ENCODE data around the gene APBA1.

Gene APBA1

DNA sequence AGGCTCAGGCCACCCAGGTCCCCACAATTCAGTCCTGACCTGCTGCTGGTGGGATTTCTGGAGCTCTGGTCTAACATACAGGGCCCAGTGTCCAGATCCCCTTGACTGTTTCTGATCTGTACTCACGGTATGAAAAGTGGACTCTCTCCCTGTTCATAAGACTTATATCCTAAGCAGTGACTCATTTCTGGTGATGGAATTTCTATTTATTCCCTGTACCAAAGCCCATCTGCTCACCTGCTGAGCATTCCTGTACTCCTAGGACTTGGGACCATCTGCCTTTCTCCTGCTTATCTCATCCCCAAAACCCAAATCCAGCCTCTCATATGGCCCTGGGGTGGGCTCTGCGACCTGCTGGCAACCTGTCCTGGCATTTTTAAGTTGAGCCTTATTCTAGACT, 86.6 kb downstream of the APBA1 start:
- in situ Hi-C loops (cut with HindIII; ENCODE audit: low pct_ligation_motif_present, low pct_unique_long_range_greater_than_20kb, low sequenced_read_pairs): no loop called here
- no peak for DNase-seq

DNA sequence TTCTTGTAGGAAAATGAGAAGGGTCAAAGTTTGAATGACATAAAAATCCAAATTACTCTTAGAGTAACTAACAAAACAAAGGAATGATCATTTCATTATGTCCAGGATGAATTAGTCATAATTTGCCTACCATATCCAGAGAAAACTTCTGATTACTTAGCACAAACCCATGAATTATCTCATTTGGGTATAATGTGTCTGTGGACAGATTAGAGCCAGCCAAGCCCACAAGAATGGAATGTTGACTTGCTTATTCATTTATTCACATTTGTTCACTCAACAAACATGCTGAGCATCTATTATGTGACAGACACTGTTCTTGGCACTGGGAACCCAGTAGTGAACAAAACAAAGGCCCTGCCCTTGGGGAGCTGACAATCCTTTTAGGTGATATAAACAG, 87.4 kb downstream of the APBA1 start:
- no peak for DNase-seq
- in situ Hi-C loops (cut with HindIII; ENCODE audit: low pct_ligation_motif_present, low pct_unique_long_range_greater_than_20kb, low sequenced_read_pairs): no loop called here

DNA sequence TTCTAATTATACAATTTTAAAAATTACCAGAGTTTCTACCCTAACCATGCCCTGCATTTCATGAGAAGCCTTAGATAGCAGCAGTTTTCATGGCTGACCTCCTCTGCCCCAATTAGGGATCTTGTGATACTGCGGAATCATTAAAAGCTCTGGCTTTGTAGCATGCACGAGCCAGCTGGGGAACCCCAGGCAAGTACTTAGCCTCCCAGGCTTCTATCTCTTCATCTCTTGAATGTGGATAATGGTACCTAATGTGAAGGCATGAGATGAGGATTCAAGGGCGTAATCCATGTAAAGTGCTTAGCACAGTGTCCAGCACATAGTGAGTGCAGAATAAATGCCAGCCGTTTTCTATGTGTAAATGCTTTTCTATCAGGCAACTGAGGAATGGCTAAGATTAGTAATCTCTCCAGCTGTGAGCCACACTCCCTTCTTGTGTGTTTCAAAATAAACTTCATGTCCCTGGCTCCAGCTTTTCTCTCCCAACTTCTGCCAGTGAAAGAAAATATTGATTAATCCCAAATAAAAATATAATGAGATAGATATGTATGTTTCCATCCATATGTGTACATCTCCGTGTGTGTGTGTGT, 88.4 kb downstream of the APBA1 start:
- in situ Hi-C loops (cut with HindIII; ENCODE audit: low pct_ligation_motif_present, low pct_unique_long_range_greater_than_20kb, low sequenced_read_pairs): no loop called here

DNA sequence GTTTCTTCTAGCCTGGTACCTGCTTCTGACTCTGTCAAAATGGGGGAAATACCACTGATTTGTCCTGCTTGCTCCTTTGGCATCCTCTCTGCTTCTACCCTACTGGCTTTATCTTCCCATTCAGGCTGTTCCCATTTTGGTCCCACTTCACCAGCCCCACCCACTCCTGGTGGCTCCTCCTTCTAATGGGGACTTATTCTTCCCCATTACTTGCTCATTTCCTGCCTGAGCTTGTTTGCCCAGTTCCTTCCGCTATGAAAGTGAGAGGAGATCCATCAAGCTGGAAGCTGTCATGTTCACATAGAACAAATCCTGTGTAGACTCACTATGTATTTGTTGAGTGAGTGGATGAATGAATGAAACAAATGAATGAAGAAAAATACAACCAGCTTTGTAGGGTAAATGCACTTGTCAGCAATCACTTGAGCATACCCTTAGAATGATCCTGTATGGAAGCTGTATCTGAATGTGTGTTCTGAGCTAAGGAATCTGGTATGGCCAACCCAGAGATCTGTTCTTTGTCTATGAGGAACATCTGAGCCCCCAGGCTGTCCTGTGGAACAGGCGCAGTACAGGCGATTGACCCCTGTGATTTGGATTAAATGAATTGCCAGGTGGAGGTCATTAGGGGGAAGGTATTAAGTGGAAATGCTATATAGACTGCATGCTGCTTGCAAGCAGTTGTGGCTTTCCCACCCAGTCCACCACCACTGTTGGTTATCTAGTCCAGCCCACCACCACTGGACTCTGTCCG, 89.5 kb downstream of the APBA1 start:
- in situ Hi-C loops (cut with HindIII; ENCODE audit: low pct_ligation_motif_present, low pct_unique_long_range_greater_than_20kb, low sequenced_read_pairs): no loop called here
- DNase-seq: no peak

More for the DNA sequence above, 88.4 kb downstream of the APBA1 start:
- no peak for DNase-seq

DNA sequence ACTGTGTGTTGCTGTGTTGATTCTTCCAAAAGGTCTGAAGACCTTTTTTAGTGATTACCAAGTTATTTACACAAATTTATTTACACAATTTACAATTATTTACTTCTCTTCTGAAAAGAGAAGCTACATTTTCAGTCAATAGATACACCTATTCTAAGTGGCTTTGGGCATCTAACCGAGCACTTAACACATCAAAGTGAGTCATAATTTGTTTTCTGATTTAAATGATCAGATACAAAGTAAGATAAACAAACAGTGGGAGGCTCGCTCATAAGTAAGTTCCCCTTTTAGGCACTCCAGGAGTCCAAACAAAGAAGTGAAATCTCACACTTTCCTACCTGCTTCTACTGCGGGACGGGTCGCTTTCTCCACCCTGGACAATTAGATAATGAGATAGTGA, 90.2 kb downstream of the APBA1 start:
- in situ Hi-C loops (cut with HindIII; ENCODE audit: low pct_ligation_motif_present, low pct_unique_long_range_greater_than_20kb, low sequenced_read_pairs): no loop called here
- DNase-seq: no peak

DNA sequence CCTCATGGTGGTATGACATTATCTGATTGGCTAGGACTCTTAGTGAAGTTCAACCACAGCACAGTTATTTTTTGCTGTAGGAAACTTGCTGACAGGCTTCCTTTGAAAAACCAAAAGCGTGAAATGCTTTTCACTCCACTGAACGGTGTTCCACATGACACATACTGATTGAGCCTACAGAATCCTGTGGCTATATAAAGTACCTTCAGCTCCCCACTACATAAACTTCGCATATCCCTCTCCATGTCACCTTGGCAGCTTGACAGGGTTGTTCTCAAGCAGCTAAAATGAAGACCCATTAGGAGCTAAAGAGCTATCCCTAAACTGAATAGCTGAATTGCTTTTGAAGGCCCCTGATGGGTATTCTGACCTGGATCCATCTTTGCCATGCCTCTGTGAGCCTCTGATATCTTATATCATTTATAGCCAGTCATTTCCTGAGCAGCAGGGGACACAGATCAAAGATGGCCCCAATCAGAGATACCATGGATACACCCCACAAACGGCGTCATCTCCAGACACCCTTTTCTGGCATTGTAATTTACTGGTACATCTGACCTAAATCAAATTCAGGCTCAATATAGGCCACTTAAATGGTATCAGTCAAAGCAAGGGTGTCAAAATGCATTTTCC, 91.5 kb downstream of the APBA1 start:
- in situ Hi-C loops (cut with HindIII; ENCODE audit: low pct_ligation_motif_present, low pct_unique_long_range_greater_than_20kb, low sequenced_read_pairs): no loop called here
- DNase-seq: no peak

DNA sequence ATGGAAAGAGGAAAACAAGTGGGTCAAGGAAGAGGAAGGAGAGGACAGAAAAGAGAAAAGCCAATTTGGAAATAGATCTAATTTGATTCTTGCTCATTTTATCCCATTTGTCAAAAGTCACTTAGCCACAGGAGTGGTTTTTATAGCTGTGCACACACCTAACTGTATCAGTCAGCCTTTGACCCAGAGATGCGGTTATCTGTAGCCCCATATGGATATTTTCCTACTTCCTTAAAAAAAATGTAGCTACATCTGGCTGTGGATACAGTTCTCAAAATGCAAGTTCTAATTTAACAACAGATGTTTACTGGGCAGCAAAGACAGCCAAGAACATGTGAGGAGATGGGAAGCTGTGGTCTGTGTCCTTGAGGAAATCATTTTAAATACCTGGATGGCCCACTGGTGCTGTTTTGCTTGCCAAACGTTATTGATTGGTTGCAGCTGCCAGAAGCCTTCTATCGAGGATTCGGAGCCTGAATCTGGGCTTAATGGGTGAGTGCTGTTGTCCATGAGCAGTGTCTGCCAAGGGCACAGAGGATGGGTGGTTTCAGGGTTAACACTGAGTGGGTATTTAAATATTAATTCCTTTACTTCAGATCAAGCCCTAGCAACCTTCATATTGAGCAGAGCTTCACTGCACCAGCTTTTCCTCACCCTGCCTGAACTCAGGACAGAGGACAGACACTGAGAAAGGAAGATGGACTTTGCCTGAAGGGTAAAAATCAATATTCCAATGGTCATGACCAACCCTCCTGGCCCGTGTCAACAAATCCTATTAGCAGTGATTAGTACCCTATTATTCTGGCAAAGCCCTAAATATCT, 92.2 kb downstream of the APBA1 start:
- in situ Hi-C loops (cut with HindIII; ENCODE audit: low pct_ligation_motif_present, low pct_unique_long_range_greater_than_20kb, low sequenced_read_pairs): no loop called here
- no peak for DNase-seq

DNA sequence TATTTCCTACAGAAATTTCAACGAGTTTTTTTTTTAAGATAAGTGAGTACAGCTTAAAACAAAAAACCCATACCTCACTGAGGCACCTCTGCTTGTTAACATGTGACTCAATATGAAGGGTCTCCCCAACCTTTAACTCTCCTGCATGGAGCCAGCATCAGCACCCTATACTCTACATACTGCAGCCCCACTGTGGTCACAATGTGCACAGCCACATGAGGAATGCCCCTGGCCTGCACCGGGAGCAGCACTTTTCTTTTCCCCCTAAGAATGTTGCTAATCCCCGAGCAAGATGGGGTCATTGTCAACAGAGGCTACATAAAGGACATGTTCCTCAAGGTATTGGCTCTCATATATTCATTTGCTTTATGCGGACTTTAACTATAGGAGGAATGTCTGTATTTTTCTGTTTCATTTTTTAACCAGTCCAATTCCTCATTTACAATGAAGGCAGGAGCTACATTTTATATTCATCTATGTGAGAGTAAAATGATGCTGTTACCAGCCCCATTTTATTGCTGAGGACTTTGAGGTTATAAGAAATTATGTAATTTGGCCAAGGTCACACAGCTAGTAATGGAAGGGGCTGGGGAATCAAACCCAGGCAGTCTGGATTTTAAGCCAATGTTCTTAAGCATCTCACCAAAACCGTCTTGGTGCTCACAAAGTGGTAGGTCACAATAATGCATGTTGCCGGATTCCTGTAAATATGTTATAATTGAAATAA, 93.0 kb downstream of the APBA1 start:
- DNase-seq: no peak
- in situ Hi-C loops (cut with HindIII; ENCODE audit: low pct_ligation_motif_present, low pct_unique_long_range_greater_than_20kb, low sequenced_read_pairs): no loop called here

DNA sequence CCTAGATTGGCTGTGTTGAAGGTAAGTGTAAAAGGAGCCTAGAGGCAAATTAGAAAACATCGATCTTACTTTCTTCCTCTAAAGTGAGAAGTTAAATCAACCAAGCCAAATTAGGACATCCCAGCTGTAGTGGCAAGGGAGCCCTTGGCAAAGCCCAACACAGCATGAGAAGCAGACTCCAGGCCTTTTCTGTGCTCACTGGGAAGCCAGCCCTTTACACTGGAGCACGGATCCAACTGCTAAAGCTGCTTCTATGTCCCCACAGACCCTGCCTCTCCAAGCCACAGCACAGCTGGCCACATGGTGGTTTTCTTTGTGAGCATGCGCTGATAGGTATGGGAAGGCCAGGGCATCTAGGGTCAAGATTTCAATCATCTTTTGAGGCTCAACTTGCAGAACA, 94.1 kb downstream of the APBA1 start:
- no peak for DNase-seq
- in situ Hi-C loops (cut with HindIII; ENCODE audit: low pct_ligation_motif_present, low pct_unique_long_range_greater_than_20kb, low sequenced_read_pairs): no loop called here

DNA sequence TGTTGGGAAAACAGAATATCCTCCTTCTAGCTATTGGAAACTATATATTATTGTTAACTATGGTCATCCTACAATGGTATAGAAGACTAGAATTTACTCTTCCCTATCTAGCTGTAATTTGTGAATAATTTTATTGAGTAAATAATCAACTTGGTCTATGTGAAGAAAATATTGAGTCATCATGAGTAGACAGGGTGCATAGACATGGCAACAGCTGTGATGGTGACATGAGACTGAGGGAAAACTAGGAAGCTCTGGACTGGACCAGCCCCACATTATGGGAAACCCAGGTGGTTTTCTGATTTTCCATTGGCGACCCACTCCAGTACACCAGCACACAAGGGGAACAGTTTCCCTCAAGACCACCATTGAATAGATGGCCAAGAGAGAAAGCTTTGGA, 95.0 kb downstream of the APBA1 start:
- no peak for DNase-seq
- in situ Hi-C loops (cut with HindIII; ENCODE audit: low pct_ligation_motif_present, low pct_unique_long_range_greater_than_20kb, low sequenced_read_pairs): no loop called here

DNA sequence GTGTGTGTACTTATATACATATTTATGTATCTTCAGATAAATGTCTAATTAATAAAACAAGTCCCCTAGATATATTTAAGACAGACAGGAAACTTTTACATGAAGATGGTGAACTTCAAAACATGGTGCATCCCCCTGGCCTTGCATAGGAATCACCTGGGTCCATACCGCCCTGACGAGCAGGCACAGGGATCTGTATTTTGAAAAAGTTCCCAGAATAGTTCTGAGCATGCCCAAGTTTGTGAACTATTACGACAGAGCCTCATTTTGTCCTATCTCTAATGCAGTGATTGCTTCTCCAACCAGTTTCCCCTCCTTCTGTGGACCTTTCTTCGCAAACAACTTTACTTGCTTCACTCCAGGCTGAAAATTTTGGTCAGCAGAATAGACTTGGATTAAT, 98.1 kb downstream of the APBA1 start:
- no peak for DNase-seq
- in situ Hi-C loops (cut with HindIII; ENCODE audit: low pct_ligation_motif_present, low pct_unique_long_range_greater_than_20kb, low sequenced_read_pairs): no loop called here

DNA sequence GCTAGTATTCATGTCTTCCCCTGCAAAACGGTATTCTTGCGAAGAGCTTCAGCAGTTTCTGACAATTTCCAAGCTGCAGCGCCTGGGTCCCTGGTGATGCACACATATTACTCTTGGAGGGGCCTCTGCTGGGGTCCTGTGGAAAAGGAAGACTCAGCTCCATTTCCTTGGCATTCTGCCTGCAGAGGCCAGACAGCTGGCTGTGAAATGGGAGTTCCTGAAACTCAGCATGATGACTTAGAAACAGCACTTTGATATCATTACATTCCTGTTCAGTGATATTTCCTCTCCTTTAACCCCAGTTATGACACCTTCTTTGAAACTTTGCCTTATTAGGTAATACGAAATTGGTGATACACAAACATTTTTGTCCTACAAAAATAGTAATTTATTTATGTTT, 98.5 kb downstream of the APBA1 start:
- DNase-seq: no peak
- in situ Hi-C loops (cut with HindIII; ENCODE audit: low pct_ligation_motif_present, low pct_unique_long_range_greater_than_20kb, low sequenced_read_pairs): no loop called here

DNA sequence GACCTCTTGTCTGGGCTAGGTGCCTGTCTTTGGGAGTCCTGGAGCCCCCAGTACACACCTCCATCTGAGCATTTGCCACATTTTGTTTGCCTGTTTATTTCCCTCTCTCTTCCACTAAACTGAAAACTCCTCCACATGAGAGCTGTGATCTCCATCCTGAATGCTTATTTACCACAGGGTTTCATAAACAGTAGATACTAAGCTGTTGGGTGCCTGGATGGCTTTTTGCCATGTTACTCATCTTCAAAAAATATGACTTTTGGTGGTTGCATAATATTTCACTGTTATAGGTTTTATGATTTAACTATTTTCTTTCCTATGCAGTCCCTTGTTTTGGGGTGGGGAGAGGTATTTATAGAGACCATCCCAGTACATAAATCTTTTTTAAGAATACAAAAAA, 99.6 kb downstream of the APBA1 start:
- DNase-seq: no peak
- in situ Hi-C loops (cut with HindIII; ENCODE audit: low pct_ligation_motif_present, low pct_unique_long_range_greater_than_20kb, low sequenced_read_pairs): no loop called here

DNA sequence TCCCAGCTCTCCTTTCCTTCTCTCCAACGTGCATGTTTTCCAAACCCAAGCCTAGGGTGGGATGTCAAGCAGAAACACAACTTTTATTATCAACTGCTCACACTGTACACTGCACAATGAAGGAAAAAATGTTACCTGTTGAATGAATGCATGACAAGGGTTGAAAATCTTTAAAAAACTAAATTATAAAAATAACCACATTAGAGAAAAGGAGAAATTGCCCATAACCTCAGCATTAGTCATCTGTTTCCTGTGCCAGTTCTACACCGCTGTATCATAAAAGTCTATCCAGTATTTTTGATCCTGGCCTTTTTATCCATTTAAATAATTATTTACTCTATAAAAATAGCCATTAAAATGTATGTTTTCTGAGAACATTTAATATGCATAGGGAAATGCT, 101.1 kb downstream of the APBA1 start:
- in situ Hi-C loops (cut with HindIII; ENCODE audit: low pct_ligation_motif_present, low pct_unique_long_range_greater_than_20kb, low sequenced_read_pairs): no loop called here
- DNase-seq: no peak

DNA sequence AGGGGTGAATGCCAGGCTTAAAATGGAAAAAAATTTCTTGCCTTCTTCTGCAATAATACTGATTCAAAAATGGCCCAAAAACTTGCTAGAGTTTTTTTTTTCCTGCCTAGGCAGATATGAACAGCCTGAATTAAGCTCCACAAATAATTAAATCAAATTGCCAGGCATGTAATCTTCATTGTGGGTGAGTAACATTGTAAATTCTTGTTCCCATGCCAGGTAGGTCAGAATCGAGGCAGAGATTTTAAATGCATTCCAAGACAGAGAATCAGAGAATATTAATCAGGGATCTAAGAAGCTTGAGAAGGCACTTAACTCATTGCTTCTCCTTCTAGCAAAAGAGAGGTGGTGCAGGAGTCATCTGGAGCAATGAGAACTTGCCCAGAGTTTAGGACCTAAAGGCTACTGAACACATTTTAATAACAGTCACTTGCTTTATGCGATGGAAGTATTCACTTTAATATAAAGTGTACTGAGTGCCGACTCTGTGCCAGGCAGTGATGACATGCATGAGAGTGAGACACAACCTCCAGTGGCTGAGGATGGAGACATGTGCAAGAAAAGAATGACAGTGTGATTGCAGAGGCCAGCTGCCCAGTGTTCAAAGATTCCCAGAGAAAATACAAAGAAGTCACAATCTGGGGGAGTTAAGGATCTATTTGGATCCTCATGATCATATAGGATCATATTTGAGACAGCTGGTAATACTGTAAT, 102.3 kb downstream of the APBA1 start:
- peak; percentile 56 for DNase-seq

DNA sequence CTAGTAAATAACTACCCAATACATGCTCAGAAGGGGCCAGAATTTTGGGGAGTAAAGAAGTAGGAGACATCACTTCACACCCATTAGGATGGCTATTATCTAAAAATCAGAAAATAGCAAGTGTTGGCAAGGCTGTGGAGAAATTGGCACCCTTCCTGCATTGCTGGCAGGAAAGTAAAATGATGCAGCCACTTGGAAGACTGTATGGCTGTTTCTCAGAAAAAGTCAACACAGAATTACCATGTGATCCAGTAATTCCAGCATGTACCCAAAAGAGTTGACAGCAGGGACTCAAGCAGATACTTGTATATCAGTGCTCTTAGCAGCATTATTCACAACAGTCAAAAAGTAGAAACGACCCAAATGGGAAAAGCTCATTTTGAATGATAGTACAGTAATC, 107.6 kb downstream of the APBA1 start:
- DNase-seq: no peak
- in situ Hi-C loops (cut with HindIII; ENCODE audit: low pct_ligation_motif_present, low pct_unique_long_range_greater_than_20kb, low sequenced_read_pairs): no loop called here

More for the DNA sequence above, 102.3 kb downstream of the APBA1 start:
- in situ Hi-C loops (cut with HindIII; ENCODE audit: low pct_ligation_motif_present, low pct_unique_long_range_greater_than_20kb, low sequenced_read_pairs): no loop called here

DNA sequence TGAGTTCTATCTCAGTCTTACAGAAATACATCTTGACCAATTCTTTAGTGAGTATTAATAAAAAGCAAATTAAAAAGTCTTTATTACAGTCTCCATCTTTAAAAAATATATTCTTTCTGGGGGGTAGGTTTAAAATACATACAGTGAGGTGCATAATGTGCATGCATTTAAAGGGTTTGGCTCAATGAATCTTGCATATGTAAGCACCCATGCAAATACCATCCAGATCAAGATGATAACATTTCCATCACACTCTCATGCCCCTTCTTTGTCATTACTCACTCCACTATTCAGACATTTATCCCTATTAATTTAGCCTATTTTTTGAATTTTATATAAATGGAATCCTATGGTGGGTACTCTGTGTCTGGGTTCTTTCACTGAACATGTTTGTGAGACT, 113.0 kb downstream of the APBA1 start:
- no peak for DNase-seq
- in situ Hi-C loops (cut with HindIII; ENCODE audit: low pct_ligation_motif_present, low pct_unique_long_range_greater_than_20kb, low sequenced_read_pairs): no loop called here

DNA sequence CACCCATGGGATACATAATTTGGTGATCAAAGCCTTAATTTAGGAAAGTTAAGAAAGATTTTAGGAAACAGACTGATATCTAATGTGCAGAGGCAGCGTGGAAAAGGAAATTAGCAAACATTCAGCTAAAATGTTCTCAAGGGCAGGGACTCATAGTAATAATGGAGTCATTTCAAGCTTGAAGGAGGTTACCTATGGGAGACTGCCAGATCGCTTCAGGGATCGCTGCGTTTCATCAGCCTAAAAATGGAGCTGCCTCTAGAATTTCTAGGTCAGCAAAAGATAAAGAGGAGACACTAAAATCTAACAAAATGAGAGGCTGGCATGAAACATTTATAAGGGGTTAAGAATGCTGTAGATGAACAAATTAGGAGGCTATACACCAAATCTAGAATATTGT, 115.5 kb downstream of the APBA1 start:
- in situ Hi-C loops (cut with HindIII; ENCODE audit: low pct_ligation_motif_present, low pct_unique_long_range_greater_than_20kb, low sequenced_read_pairs): no loop called here
- no peak for DNase-seq

Data from ACHN (cell line).